Inflammatory macrophage treated with lipopolysaccharide for 4 hours (primary cell): Measurements from ENCODE around the gene MC3R.

ENCODE experiments used
- DNase-seq: peaks from one replicate; pipeline ENCODE4 v3.0.0-alpha.2; 2020

Gene MC3R

GRCh38 chr20:56257604-56258003, 9.1 kb downstream of the MC3R start:
- DNase-seq, result no peak

GRCh38 chr20:56259948-56260347, 11.4 kb downstream of the MC3R start:
- no peak for DNase-seq

- no peak for DNase-seq
Measured at GRCh38 chr20:56268536-56268935, 20.0 kb downstream of the MC3R start.

GRCh38 chr20:56271974-56272373, 23.4 kb downstream of the MC3R start:
- no peak for DNase-seq

GRCh38 chr20:56273491-56273890, 25.0 kb downstream of the MC3R start:
- no peak for DNase-seq

- no peak for DNase-seq
Measured at GRCh38 chr20:56274156-56274555, 25.6 kb downstream of the MC3R start.

- peak; percentile 25 for DNase-seq
Measured at GRCh38 chr20:56278196-56278595, 29.7 kb downstream of the MC3R start.

- DNase-seq, result no peak
Measured at GRCh38 chr20:56285496-56285895, 37.0 kb downstream of the MC3R start.

GRCh38 chr20:56289652-56290051, 41.1 kb downstream of the MC3R start:
- DNase-seq, result no peak

GRCh38 chr20:56299362-56299761, 50.8 kb downstream of the MC3R start:
- DNase-seq, result no peak
